ENCODE results near the gene MT1F. TPM values are rescaled to one million over a fixed set of nuclear protein-coding genes. Genes with fewer than 3 reads are reported as not detected.
A peak's percentile ranks its signal among the peaks of the same experiment; 100 is the strongest.

The MT1F gene
- total RNA-seq, 1 experiment from 2014 or later, result 2.6 TPM

GRCh38 chr16:56643833-56644232 lies 13.9 kb upstream of the MT1F start:
- CTCF ChIA-PET, result interaction anchor here (0.7 to 2.2 kb wide), 6 partner anchors 35 to 59 kb away, joined by 3 to 19 read pairs (median 10); partner anchors contain the start of gene MT2A
- TF ChIP-seq, protein P1, sequence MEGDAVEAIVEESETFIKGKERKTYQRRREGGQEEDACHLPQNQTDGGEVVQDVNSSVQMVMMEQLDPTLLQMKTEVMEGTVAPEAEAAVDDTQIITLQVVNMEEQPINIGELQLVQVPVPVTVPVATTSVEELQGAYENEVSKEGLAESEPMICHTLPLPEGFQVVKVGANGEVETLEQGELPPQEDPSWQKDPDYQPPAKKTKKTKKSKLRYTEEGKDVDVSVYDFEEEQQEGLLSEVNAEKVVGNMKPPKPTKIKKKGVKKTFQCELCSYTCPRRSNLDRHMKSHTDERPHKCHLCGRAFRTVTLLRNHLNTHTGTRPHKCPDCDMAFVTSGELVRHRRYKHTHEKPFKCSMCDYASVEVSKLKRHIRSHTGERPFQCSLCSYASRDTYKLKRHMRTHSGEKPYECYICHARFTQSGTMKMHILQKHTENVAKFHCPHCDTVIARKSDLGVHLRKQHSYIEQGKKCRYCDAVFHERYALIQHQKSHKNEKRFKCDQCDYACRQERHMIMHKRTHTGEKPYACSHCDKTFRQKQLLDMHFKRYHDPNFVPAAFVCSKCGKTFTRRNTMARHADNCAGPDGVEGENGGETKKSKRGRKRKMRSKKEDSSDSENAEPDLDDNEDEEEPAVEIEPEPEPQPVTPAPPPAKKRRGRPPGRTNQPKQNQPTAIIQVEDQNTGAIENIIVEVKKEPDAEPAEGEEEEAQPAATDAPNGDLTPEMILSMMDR (IDR thresholded peaks at IDR 0.05; ENCODE audit: unreplicated experiment), result no peak
- Mint-ChIP-seq H3K27me3 (ENCODE audit: unreplicated experiment) (peaks cover 99% of the 10 kb centered on the region), H3K27ac (ENCODE audit: unreplicated experiment) (peak overlapping the region; percentile 39), H3K36me3 (ENCODE audit: insufficient read depth, unreplicated experiment) (peaks cover 12% of the 10 kb centered on the region), H3K4me3 (ENCODE audit: low read depth, unreplicated experiment) (peak overlapping the region; percentile 60), H3K9me3 (ENCODE audit: low read depth, unreplicated experiment) (no peaks in the 10 kb centered on the region), H3K4me1 (ENCODE audit: low read depth, unreplicated experiment) (peaks cover 21% of the 10 kb centered on the region)
- BruUV-seq (replicated peaks), result no TSS peak
- no peak for DNase-seq
- intact Hi-C loops (cut with micrococcal nuclease; ENCODE audit: unreplicated experiment), result loop anchor here (2.0 kb wide), 1 partner anchor 59 kb away; no protein-coding TSS in a partner anchor

- no peaks in the 10 kb centered on the region for H3K9me3 Mint-ChIP-seq (ENCODE audit: low read depth, unreplicated experiment)
- H3K4me3 Mint-ChIP-seq (ENCODE audit: low read depth, unreplicated experiment), result no peak overlapping the region
- peaks cover 92% of the 10 kb centered on the region for H3K27me3 Mint-ChIP-seq (ENCODE audit: unreplicated experiment)
- intact Hi-C loops (cut with micrococcal nuclease; ENCODE audit: unreplicated experiment), result no loop called here
- CTCF ChIA-PET, result no interaction called here
- no peak overlapping the region for H3K27ac Mint-ChIP-seq (ENCODE audit: unreplicated experiment)
- peaks cover 21% of the 10 kb centered on the region for H3K4me1 Mint-ChIP-seq (ENCODE audit: low read depth, unreplicated experiment)
- no TSS peak for BruUV-seq (replicated peaks)
- DNase-seq, result no peak
- TF ChIP-seq, protein P1 (IDR thresholded peaks at IDR 0.05; ENCODE audit: unreplicated experiment), result no peak
- peaks cover 11% of the 10 kb centered on the region for H3K36me3 Mint-ChIP-seq (ENCODE audit: insufficient read depth, unreplicated experiment)
Measured at GRCh38 chr16:56645311-56645710, 12.4 kb upstream of the MT1F start.

GRCh38 chr16:56645838-56646237 lies 11.9 kb upstream of the MT1F start:
- Mint-ChIP-seq H3K27me3 (ENCODE audit: unreplicated experiment) (peaks cover 88% of the 10 kb centered on the region), H3K9me3 (ENCODE audit: low read depth, unreplicated experiment) (no peaks in the 10 kb centered on the region), H3K36me3 (ENCODE audit: insufficient read depth, unreplicated experiment) (peaks cover 11% of the 10 kb centered on the region), H3K27ac (ENCODE audit: unreplicated experiment) (no peak overlapping the region), H3K4me3 (ENCODE audit: low read depth, unreplicated experiment) (no peak overlapping the region), H3K4me1 (ENCODE audit: low read depth, unreplicated experiment) (peaks cover 21% of the 10 kb centered on the region)
- intact Hi-C loops (cut with micrococcal nuclease; ENCODE audit: unreplicated experiment), result no loop called here
- CTCF ChIA-PET, result no interaction called here
- no peak for DNase-seq
- no TSS peak for BruUV-seq (replicated peaks)
- TF ChIP-seq, protein P1 (IDR thresholded peaks at IDR 0.05; ENCODE audit: unreplicated experiment), result no peak

DNA sequence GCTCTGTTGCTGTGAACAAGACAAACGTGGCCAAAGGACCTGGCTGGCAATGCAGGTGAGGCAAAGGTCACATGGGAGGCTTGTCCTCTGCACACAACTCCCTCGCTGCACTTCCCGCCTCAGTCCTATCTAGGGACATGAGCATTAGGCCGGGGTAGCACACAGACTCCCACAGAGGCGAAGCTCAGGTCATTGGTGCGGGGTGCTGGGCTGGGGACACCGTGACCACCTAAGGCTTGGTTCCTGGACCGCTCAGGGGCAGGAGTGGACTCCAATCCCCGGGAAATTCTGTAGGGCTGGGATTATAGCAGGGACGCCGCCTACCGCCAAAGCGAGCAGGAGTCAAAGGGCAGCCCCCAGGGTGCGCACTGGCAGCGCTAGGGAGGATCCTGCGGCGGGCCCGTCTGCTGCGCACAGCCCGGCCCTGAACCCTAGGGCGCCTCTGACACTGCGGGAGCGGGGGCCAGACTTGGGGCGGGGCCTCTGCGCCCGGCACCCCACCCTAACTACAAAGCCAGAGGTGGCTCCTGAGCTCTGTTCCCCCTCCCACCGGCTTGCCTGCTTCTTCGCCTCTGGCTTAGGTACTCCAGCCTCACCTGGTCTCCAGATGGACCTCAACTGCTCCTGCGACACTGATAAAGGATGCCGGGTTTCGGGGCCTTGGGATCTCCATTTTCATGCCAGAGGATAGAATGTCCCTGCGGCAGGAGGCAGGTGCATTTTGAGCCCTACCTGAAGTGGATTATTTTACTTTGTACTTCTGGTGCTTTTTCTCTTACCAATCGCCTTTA lies 9.9 kb upstream of the MT1F start:
- BruUV-seq (replicated peaks), result no TSS peak
- no peak for DNase-seq
- H3K27ac Mint-ChIP-seq (ENCODE audit: unreplicated experiment), result no peak overlapping the region
- H3K36me3 Mint-ChIP-seq (ENCODE audit: insufficient read depth, unreplicated experiment), result peaks cover 11% of the 10 kb centered on the region
- H3K27me3 Mint-ChIP-seq (ENCODE audit: unreplicated experiment), result peaks cover 90% of the 10 kb centered on the region
- H3K4me1 Mint-ChIP-seq (ENCODE audit: low read depth, unreplicated experiment), result peaks cover 17% of the 10 kb centered on the region
- no peaks in the 10 kb centered on the region for H3K9me3 Mint-ChIP-seq (ENCODE audit: low read depth, unreplicated experiment)
- TF ChIP-seq, protein P1 (IDR thresholded peaks at IDR 0.05; ENCODE audit: unreplicated experiment), result no peak
- intact Hi-C loops (cut with micrococcal nuclease; ENCODE audit: unreplicated experiment), result no loop called here
- H3K4me3 Mint-ChIP-seq (ENCODE audit: low read depth, unreplicated experiment), result no peak overlapping the region
- CTCF ChIA-PET, result no interaction called here
